ENCODE results near the gene ZC3H10. TPM values are rescaled to one million over a fixed set of nuclear protein-coding genes. Genes with fewer than 3 reads are reported as not detected.
A peak's percentile ranks its signal among the peaks of the same experiment; 100 is the strongest.

The ZC3H10 gene
- total and polyA plus RNA-seq, 2 experiments from 2014 or later, result 2.7 to 5.4 TPM

DNA sequence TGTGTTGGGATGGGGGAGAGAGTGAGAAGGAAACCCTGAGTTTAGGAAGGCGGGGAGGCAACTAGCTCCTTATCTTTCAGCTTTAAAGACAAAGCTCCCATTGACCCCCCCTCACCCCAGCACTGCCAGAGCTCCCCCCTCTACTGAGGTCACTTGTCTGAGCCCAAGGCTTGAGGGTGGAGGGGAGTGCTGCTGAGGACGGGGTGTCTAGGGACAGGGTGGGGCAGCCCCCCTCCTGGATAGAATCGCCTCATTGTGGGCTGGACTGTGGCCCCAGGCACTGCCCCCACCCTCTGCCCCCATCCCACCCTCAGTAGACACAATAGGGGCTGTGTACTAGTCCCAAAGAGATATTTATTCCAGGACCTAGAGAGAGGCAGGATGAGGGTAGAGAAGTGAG lies 35.1 kb upstream of the ZC3H10 start:
- Histone ChIP-seq H3K4me1 (ENCODE audit: insufficient read depth) (peaks cover 22% of the 10 kb centered on the region), H2AFZ (no peak overlapping the region), H3K4me2 (no peak overlapping the region), H3K27ac (ENCODE audit: low read depth) (no peak overlapping the region), H3K4me3 (no peak overlapping the region), H3F3A (replicated peaks; ENCODE audit: low read depth) (peaks cover 16% of the 10 kb centered on the region; the same call in 1 of the 2 replicates), H3K27me3 (ENCODE audit: insufficient read depth) (no peaks in the 10 kb centered on the region), H3K9me2 (ENCODE audit: insufficient read depth) (no peaks in the 10 kb centered on the region), H3K36me3 (ENCODE audit: insufficient read depth) (peaks cover 16% of the 10 kb centered on the region; the same call in 1 of the 2 replicates), H3K79me2 (replicated peaks; ENCODE audit: insufficient read depth) (peaks cover 30% of the 10 kb centered on the region), H4K20me1 (replicated peaks; ENCODE audit: insufficient read depth) (peaks cover 21% of the 10 kb centered on the region)
- DNase-seq (ENCODE audit: low spot score) (no peak), ATAC-seq (no peak)
- Mint-ChIP-seq H3K4me1 (peaks cover 38% of the 10 kb centered on the region), H3K27ac (no peak overlapping the region), H3K27me3 (ENCODE audit: insufficient read depth, low read depth, poor library complexity) (peaks cover 8% of the 10 kb centered on the region), H3K9me3 (no peaks in the 10 kb centered on the region), H3K36me3 (ENCODE audit: low read depth) (peaks cover 45% of the 10 kb centered on the region), H3K4me3 (no peak overlapping the region)
- TF ChIP-seq, protein P1, sequence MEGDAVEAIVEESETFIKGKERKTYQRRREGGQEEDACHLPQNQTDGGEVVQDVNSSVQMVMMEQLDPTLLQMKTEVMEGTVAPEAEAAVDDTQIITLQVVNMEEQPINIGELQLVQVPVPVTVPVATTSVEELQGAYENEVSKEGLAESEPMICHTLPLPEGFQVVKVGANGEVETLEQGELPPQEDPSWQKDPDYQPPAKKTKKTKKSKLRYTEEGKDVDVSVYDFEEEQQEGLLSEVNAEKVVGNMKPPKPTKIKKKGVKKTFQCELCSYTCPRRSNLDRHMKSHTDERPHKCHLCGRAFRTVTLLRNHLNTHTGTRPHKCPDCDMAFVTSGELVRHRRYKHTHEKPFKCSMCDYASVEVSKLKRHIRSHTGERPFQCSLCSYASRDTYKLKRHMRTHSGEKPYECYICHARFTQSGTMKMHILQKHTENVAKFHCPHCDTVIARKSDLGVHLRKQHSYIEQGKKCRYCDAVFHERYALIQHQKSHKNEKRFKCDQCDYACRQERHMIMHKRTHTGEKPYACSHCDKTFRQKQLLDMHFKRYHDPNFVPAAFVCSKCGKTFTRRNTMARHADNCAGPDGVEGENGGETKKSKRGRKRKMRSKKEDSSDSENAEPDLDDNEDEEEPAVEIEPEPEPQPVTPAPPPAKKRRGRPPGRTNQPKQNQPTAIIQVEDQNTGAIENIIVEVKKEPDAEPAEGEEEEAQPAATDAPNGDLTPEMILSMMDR (conservative IDR thresholded peaks at IDR 0.05; ENCODE audit: low read depth in 2 of 2), result no peak
- TF ChIP-seq EZH2 (IDR thresholded peaks at IDR 0.05; ENCODE audit: low read depth, unreplicated experiment), result no peak

DNA sequence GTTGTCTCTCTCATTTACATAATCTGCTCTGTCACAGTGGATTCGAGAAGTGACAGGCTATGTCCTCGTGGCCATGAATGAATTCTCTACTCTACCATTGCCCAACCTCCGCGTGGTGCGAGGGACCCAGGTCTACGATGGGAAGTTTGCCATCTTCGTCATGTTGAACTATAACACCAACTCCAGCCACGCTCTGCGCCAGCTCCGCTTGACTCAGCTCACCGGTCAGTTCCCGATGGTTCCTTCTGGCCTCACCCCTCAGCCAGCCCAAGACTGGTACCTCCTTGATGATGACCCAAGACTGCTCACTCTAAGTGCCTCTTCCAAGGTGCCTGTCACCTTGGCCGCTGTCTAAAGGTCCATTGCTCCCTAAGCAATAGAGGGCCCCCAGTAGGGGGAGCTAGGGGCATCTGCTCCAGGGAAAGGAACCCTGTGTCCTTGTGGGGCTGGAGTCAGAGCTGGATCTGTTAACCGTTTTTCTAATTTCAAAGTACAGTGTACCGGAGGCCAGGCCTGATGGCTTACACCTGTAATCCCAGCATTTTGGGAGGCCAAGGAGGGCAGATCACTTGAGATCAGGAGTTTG lies 33.0 kb upstream of the ZC3H10 start:
- Histone ChIP-seq H3K4me1 (ENCODE audit: insufficient read depth) (peaks cover 22% of the 10 kb centered on the region), H3K27ac (ENCODE audit: low read depth) (no peak overlapping the region), H4K20me1 (replicated peaks; ENCODE audit: insufficient read depth) (peaks cover 21% of the 10 kb centered on the region), H3K4me2 (no peak overlapping the region), H3K27me3 (ENCODE audit: insufficient read depth) (no peaks in the 10 kb centered on the region), H3K79me2 (replicated peaks; ENCODE audit: insufficient read depth) (peaks cover 30% of the 10 kb centered on the region), H3K36me3 (ENCODE audit: insufficient read depth) (peaks cover 24% of the 10 kb centered on the region; the same call in 1 of the 2 replicates), H3F3A (replicated peaks; ENCODE audit: low read depth) (peaks cover 20% of the 10 kb centered on the region; the same call in 1 of the 2 replicates), H2AFZ (no peak overlapping the region), H3K4me3 (no peak overlapping the region), H3K9me2 (ENCODE audit: insufficient read depth) (no peaks in the 10 kb centered on the region)
- DNase-seq (ENCODE audit: low spot score) (peak; percentile 81), ATAC-seq (peak; percentile 42)
- TF ChIP-seq, protein P2, sequence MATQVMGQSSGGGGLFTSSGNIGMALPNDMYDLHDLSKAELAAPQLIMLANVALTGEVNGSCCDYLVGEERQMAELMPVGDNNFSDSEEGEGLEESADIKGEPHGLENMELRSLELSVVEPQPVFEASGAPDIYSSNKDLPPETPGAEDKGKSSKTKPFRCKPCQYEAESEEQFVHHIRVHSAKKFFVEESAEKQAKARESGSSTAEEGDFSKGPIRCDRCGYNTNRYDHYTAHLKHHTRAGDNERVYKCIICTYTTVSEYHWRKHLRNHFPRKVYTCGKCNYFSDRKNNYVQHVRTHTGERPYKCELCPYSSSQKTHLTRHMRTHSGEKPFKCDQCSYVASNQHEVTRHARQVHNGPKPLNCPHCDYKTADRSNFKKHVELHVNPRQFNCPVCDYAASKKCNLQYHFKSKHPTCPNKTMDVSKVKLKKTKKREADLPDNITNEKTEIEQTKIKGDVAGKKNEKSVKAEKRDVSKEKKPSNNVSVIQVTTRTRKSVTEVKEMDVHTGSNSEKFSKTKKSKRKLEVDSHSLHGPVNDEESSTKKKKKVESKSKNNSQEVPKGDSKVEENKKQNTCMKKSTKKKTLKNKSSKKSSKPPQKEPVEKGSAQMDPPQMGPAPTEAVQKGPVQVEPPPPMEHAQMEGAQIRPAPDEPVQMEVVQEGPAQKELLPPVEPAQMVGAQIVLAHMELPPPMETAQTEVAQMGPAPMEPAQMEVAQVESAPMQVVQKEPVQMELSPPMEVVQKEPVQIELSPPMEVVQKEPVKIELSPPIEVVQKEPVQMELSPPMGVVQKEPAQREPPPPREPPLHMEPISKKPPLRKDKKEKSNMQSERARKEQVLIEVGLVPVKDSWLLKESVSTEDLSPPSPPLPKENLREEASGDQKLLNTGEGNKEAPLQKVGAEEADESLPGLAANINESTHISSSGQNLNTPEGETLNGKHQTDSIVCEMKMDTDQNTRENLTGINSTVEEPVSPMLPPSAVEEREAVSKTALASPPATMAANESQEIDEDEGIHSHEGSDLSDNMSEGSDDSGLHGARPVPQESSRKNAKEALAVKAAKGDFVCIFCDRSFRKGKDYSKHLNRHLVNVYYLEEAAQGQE (IDR thresholded peaks at IDR 0.05; ENCODE audit: unreplicated experiment), result no peak
- TF ChIP-seq, protein P1 (conservative IDR thresholded peaks at IDR 0.05; ENCODE audit: low read depth in 2 of 2), result peak; percentile 73
- peaks cover 32% of the 10 kb centered on the region for H3K4me1 Mint-ChIP-seq
- peaks cover 64% of the 10 kb centered on the region for H3K36me3 Mint-ChIP-seq (ENCODE audit: low read depth)
- H3K9me3 Mint-ChIP-seq, result no peaks in the 10 kb centered on the region
- 0 out of 2 replicates have a peak overlapping the region, but pooled peaks have one; percentile 66 for H3K27ac Mint-ChIP-seq
- H3K4me3 Mint-ChIP-seq, result no peak overlapping the region; the same call in 2 of the 3 replicates
- peaks cover 6% of the 10 kb centered on the region for H3K27me3 Mint-ChIP-seq (ENCODE audit: insufficient read depth, low read depth, poor library complexity)
